WTC11 (cell line): ENCODE data around the gene STUB1. TPM values are rescaled to one million over a fixed set of nuclear protein-coding genes. Genes with fewer than 3 reads are reported as not detected.

ENCODE experiments used
- ATAC-seq: fragments of 200-7000 bp; cut with Tn5 transposase; 2 replicates; pipeline ENCODE4 v1.10.0; 2021; ENCODE audit warnings: mild to moderate bottlenecking, moderate library complexity
- CTCF ChIA-PET: fragments of 300-600 bp; sonication (Branson Sonifier 250); formaldehyde crosslinking; loops from one replicate; lab custom pipeline; 2021; ENCODE audit warnings: antibody characterized with exemption; lab: Charles Lee
- POLR2A ChIA-PET: fragments of 350-600 bp; sonication (Branson Sonifier 250); formaldehyde crosslinking; loops from one replicate; lab custom pipeline; 2021; ENCODE audit warnings: antibody characterized with exemption; lab: Charles Lee
- DNase-seq: peaks from one replicate; pipeline ENCODE4 v3.0.0; 2021; ENCODE audit warnings: low spot score
- H3K27ac Mint-ChIP-seq: 2 replicates; pipeline ENCODE4 v1.8.0; 2021; ENCODE audit warnings: mixed read lengths
- H3K27me3 Mint-ChIP-seq: 2 replicates; pipeline ENCODE4 v1.8.0; 2021; ENCODE audit warnings: low read depth, mild to moderate bottlenecking, moderate library complexity, mixed read lengths
- H3K36me3 Mint-ChIP-seq: 2 replicates; pipeline ENCODE4 v1.8.0; 2021; ENCODE audit warnings: mixed read lengths
- H3K4me1 Mint-ChIP-seq: 2 replicates; pipeline ENCODE4 v1.8.0; 2022; ENCODE audit warnings: mixed read lengths
- H3K4me3 Mint-ChIP-seq: 2 replicates; pipeline ENCODE4 v1.8.0; 2021; ENCODE audit warnings: mild to moderate bottlenecking, moderate library complexity, mixed read lengths
- H3K9me3 Mint-ChIP-seq: 2 replicates; pipeline ENCODE4 v1.8.0; 2021; ENCODE audit warnings: mixed read lengths
- ATF3 ChIP-seq: sonication (generic); formaldehyde crosslinking; conservative IDR thresholded peaks from 2 replicates; pipeline ENCODE4 v1.8.1; 2022; ENCODE audit warnings: mild to moderate bottlenecking, missing genetic modification reagents
- EMX1 ChIP-seq: fragments of 250-450 bp; sonication (Bioruptor Pico); IDR thresholded peaks from 2 replicates; pipeline ENCODE4 v1.8.0; 2021; ENCODE audit warnings: mild to moderate bottlenecking
- IRF1 ChIP-seq: sonication (generic); formaldehyde crosslinking; IDR thresholded peaks from 2 replicates; pipeline ENCODE4 v1.8.0; 2023; ENCODE audit warnings: missing genetic modification reagents
- MAX ChIP-seq: sonication (generic); formaldehyde crosslinking; IDR thresholded peaks from 2 replicates; pipeline ENCODE4 v1.8.0; 2022; ENCODE audit warnings: mild to moderate bottlenecking, missing genetic modification reagents
- MYBL2 ChIP-seq: sonication (generic); formaldehyde crosslinking; IDR thresholded peaks from 2 replicates; pipeline ENCODE4 v1.8.1; 2023; ENCODE audit warnings: mild to moderate bottlenecking, moderate library complexity, missing genetic modification reagents
- SOX15 ChIP-seq: fragments of 250-450 bp; sonication (Bioruptor Pico); IDR thresholded peaks from 2 replicates; pipeline ENCODE4 v1.9.0; 2021; ENCODE audit warnings: mild to moderate bottlenecking
- STAT6 ChIP-seq: sonication (generic); formaldehyde crosslinking; conservative IDR thresholded peaks from 2 replicates; pipeline ENCODE4 v1.8.1; 2023; ENCODE audit warnings: mild to moderate bottlenecking, low read depth, missing genetic modification reagents, moderate library complexity
- USF1 ChIP-seq: sonication (generic); formaldehyde crosslinking; IDR thresholded peaks from 2 replicates; pipeline ENCODE4 v1.8.0; 2022; ENCODE audit warnings: mild to moderate bottlenecking, missing genetic modification reagents
- ZBTB21 ChIP-seq: sonication (generic); formaldehyde crosslinking; IDR thresholded peaks from 2 replicates; pipeline ENCODE4 v1.8.1; 2023; ENCODE audit warnings: mild to moderate bottlenecking, missing genetic modification reagents, borderline replicate concordance
- ZNF281 ChIP-seq: sonication (generic); formaldehyde crosslinking; IDR thresholded peaks from 2 replicates; pipeline ENCODE4 v1.8.0; 2023; ENCODE audit warnings: mild to moderate bottlenecking, missing genetic modification reagents
- total RNA-seq: library from RNA; stranded (reverse); gene quantifications from 3 replicates; pipeline ENCODE4 v1.2.3, GENCODE V29; 2021

The STUB1 gene
- total RNA-seq, 1 experiment from 2014 or later = 88.2 TPM

GRCh38 chr16:720990-721764, 41.0 kb downstream of the STUB1 start, which contains the start of gene ANTKMT (continued):
- TF ChIP-seq EMX1 (CRISPR knock-in tag) = no peak; the same call in 1 of the 2 replicates
- peak; percentile 94 for TF ChIP-seq ZNF281

GRCh38 chr16:721765-722540, 41.7 kb downstream of the STUB1 start:
- no peak for TF ChIP-seq USF1
- 0 out of 2 replicates have a peak, but pooled peaks have one; percentile 4 for TF ChIP-seq MAX (CRISPR knock-in tag)
- 0 out of 2 replicates have a peak, but pooled peaks have one; percentile 1 for TF ChIP-seq ZBTB21 (CRISPR knock-in tag)
- no peak for TF ChIP-seq SOX15 (CRISPR knock-in tag)
- peak; percentile 24; the same call in 1 of the 2 replicates for TF ChIP-seq ATF3 (CRISPR knock-in tag)
- TF ChIP-seq MYBL2 (CRISPR knock-in tag) = 0 out of 2 replicates have a peak, but pooled peaks have one; percentile 7
- TF ChIP-seq STAT6 (CRISPR knock-in tag) = no peak
- TF ChIP-seq IRF1 (CRISPR knock-in tag) = no peak
- no peak for ATAC-seq

More at GRCh38 chr16:721765-722540, 41.7 kb downstream of the STUB1 start:
- Mint-ChIP-seq H3K27ac (no peak overlapping the region), H3K4me1 (peaks cover 9% of the 10 kb centered on the region), H3K4me3 (no peak overlapping the region), H3K36me3 (no peaks in the 10 kb centered on the region; the same call in 1 of the 2 replicates), H3K27me3 (peaks cover 9% of the 10 kb centered on the region), H3K9me3 (no peaks in the 10 kb centered on the region)
- DNase-seq = no peak
- ChIA-PET POLR2A (interaction anchor here (0.6 to 2.9 kb wide), 5 partner anchors 8 to 85 kb away, joined by 3 to 10 read pairs (median 5); partner anchors contain the start of genes CIAO3 and WDR24), CTCF (interaction anchor here (0.6 to 2.8 kb wide), 14 partner anchors 8 to 658 kb away, joined by 3 to 28 read pairs (median 10); partner anchors contain the start of genes CHTF18, CIAO3 and RPUSD1)
